DMS114 treated with DMSO at 0.1 percent for 48 hours (cell line): Measurements from ENCODE around the gene GAREM1.

Experiments
- DNase-seq: peaks from one replicate; lab custom pipeline; 2025; ENCODE audit not compliant: unreplicated experiment; lab: John Stamatoyannopoulos, UW

The GAREM1 gene

GRCh38 chr18:32335228-32335627 lies 135.5 kb downstream of the GAREM1 start:
- DNase-seq: no peak

DNA sequence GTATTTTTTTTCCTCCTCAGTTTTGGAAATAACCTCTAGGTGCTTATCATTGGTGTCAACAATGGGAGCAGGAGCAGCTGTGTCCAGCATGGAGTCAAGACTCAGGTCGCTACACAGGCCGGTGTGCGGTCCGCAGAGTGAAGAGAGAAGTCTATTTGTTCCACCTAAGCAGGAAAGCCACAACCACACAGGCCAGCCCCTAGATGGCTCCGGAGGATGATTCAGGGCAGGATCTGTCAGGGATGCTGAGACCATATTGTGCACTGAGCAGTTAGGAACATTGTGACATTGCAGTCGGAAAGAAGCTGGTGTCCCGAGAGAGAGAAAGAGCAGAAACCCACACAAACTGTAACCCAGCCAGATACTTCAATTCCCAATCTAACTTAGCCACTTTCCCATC lies 136.9 kb downstream of the GAREM1 start:
- DNase-seq: no peak

- no peak for DNase-seq
Observed at GRCh38 chr18:32332708-32333107, 138.0 kb downstream of the GAREM1 start.

- no peak for DNase-seq
Observed at GRCh38 chr18:32328974-32329373, 141.7 kb downstream of the GAREM1 start.

GRCh38 chr18:32328379-32328778 lies 142.3 kb downstream of the GAREM1 start:
- DNase-seq: no peak

DNA sequence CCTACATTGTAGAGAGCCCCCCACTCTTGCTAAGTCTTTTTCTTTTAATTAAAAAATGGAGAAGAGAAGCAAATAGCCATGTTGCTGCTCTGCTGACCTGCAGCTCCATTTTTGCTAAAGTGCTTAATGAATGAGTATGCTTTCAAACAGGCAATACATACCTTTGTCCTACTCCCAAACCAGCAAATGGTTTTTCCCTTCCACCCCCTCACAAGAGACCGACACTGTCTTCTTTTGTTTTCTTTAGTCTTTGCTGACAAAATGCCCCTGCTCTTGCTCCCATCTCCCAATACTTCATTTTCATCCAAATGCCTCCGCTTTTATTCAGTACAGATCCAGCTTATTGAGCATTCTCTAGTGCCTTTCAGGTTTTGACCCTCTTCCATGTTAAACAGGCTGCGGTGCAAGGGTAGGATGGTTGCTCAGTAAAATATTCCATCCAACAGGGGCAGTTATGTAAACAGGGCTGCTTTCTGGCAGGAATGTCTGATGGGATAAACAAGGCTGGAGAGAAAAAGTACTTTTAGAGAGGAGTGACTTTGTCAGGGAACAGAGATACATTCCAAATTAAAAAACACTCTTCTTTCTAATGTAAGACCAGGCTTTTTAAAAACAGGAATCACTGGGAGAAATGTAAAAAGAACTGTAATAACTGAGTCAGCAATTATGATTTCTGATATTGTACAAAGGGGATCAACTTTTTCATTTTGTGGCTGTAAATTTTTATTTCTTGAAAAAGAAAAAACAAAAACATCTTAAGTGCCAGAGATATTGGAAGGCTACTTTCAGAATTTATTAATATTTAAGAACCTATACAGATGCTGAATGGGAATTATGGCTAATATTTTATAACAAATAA lies 144.0 kb downstream of the GAREM1 start:
- DNase-seq: no peak

- DNase-seq: no peak
Observed at GRCh38 chr18:32324181-32324580, 146.5 kb downstream of the GAREM1 start.

DNA sequence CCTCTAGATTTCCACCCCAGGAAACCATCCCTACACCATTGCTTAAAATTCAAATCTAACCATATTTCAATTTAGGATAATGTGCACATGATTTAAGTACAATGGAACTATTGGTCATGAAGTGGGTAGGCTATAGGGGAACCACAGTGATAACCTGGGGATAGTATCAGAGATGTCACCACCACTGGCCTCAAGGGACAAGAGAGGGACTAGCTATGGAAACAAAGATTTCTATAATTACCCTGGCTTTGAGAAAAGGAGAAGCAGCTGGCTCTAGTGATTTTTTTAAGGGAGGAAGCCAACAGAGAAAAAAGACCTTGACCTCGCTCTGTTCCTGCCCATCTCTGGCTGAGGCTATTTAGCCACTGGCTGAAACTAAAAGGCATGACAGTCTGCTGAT lies 148.9 kb downstream of the GAREM1 start:
- no peak for DNase-seq

DNA sequence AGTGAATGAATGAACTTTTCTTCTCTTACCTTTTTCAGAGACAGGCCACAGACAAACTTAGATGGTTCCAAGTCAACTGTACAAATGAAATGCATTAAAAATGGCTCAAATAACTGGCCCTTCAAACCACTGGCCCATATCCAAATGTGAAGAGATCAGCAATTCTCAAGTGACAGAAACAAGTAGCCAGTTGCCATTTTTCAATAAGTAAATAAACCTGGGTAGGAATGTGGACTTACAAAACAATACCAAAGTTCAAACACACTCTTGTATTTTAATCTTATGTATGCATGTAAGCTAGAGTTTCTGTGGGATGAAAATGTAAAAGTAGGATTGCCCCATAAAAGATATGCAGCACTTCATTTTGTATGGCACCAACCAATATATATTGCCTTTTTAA lies 151.6 kb downstream of the GAREM1 start:
- DNase-seq: no peak

GRCh38 chr18:32318581-32318980 lies 152.1 kb downstream of the GAREM1 start:
- DNase-seq: no peak

DNA sequence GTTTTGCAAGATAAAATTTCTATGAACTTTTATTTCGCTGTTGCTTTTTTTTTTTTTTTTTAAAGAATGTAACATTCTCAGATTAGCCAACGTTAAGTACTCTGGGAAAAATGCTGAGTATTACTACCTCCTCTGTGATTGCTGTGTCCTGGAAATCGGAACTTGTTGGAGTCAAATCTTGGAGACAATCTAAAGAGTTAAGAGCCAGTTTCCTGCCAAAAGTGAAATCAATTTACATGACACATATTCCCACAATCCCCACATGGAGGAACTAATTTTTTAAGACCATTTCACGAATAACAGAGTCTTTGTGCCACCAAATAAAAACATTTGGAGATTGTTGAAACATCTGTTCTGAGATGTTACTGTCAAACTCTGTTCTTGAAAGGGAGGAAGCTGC lies 153.0 kb downstream of the GAREM1 start:
- no peak for DNase-seq

DNA sequence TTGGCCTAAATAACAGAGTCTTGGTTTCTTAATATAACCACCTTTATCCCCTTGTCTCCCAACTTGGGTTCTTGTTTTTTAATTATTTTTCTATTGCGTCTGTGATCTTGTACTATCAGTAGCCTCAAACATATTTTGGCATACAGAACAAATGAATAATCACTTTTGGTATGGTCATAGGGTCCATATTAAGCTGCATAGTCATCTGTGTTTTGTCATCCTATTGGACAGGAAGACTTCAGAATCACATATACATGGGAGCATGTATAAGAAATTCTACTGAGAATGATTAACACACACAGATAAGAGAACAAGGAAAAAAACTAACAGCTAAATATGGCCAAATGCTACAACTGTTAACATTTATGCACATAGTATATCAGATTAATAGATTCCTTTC lies 154.8 kb downstream of the GAREM1 start:
- DNase-seq: no peak

DNA sequence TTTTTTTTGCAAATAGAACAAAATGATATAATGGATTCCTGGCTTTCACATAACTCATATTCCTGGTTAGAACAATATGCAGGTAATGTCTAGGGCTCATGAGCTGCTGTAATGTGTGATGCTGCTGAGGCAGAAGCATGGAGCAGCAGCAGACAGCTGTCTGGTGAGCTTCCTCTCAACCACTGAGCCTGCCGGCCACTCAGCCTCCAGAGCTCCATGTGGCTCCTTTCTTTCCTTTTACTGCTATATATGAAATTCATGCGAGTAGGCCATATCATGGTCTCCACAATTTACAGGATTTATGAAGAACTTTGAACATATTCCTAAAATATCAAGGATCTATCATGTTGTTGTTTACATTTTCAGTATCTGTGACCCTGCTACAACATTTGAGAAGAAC lies 159.9 kb downstream of the GAREM1 start:
- no peak for DNase-seq

DNA sequence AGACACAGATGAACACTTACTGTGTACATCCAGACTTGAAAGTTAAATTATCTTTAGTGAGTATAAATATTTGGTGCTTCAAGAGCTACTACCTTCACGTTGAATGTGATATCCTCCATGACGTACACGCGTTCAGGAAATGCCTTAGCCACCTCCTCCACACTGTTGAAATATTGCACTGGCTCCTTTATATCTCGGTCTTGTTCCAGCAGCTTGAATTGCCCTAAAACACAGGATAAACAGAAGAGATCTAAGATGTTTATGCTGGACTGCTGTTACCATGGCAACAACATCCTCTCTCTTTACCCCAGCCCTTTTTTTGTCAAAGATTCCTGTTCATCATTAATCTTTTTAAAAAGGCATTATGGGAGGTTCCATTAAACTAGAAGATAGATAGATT lies 160.6 kb downstream of the GAREM1 start:
- DNase-seq: no peak

- no peak for DNase-seq
Observed at GRCh38 chr18:32308493-32309120, 162.1 kb downstream of the GAREM1 start.

- no peak for DNase-seq
Observed at GRCh38 chr18:32303400-32303799, 167.3 kb downstream of the GAREM1 start.

DNA sequence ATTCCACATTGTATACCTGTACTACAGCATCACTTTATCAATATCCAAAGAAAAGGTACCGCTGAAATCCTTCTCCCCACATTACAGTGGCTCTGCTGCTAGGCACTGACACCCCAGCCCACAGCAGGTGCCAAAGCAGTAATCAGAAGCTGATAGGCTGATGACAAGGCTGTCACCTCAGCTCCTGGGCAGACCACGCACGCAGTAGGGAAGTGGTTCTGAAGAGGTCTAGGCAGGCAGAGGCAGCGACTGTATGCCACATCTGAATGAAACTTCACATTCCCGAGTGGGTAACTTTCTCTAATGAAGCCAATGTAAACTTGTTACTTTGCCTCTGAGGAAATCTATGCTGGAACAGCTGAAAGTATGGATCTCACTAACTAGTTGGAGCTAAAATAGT lies 167.9 kb downstream of the GAREM1 start:
- DNase-seq: no peak

GRCh38 chr18:32301976-32302743 lies 168.5 kb downstream of the GAREM1 start:
- DNase-seq: no peak

DNA sequence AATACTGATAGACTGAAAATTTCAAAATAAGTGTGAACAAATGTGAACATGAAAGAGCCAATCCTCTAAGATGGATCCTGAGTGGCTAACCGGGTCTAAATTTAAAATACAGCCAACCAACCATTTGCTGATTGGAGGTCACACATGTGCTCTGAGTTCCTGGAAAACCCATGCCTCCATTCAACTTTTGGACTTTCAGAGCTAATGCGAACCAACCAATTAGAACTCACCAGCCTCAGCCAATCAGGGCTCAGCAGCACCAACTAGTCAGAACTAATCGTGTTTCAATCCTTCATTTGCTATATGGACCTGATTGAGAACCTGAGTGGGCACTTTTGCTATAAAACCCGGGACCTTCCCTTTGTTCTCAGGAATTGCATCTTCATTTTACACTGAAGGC lies 169.3 kb downstream of the GAREM1 start:
- DNase-seq: no peak

DNA sequence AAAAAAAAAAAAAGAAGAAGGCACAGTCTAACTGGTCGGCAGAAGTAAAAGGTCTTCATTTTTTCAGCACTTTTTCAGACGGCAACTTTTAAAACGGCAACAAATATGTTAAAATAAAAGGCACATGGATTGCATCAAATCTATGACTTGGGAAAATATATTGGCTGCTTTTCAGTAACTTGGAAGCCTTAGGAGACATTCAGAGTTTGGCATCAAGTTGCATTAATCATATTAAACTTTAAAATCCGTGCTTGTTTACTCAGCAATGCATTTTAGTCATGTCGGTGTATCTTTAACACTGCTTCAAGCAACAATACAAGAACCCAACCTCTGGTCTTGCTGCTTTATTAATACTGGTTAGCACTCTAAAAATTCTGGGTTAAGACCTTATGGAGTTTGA lies 169.8 kb downstream of the GAREM1 start:
- no peak for DNase-seq

GRCh38 chr18:32299484-32299883 lies 171.2 kb downstream of the GAREM1 start:
- no peak for DNase-seq

DNA sequence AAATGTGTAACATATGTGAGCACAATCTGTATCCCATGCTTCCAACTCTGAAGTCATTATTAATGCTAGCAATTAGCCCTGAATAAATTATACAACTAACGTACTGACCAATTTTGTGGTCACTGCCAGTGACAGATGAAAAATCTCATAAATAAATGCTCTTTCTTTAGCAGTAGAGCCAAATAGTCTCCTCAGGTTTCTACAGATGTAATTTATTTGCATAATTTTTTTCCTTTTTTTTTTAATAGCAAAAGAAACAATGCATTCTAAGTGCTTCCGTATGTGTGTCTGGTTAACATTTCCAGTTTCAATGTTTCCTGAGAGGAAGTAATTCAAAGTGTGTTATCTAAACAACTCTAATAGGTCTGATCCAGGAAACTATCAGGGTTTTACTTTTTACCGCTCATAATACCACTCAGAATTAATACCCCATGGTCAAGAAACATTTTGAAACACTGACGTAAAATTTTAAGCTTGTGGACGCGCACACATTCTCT lies 172.5 kb downstream of the GAREM1 start:
- no peak for DNase-seq
